Neural progenitor cell (in vitro differentiated cells): ENCODE data around the gene HSPA12A.

Source experiments
- CTCF ChIP-seq: fragments of 200-600 bp; sonication (generic); IDR thresholded peaks from 2 replicates; pipeline ENCODE4 v1.5.1; 2017; ENCODE audit warnings: antibody characterized with exemption, mild to moderate bottlenecking
- EZH2 ChIP-seq: fragments of 200-600 bp; sonication (generic); IDR thresholded peaks from 2 replicates; pipeline ENCODE4 v1.6.1; 2017; ENCODE audit warnings: antibody characterized with exemption, mild to moderate bottlenecking, moderate library complexity
- EZH2phosphoT487 ChIP-seq: fragments of 200-600 bp; sonication (generic); IDR thresholded peaks from 2 replicates; pipeline ENCODE4 v1.6.1; 2017; ENCODE audit warnings: antibody characterized with exemption

- TF ChIP-seq CTCF (no peak), EZH2 (no peak), EZH2phosphoT487 (no peak)
Measured at GRCh38 chr10:116756277-116756676, 13.9 kb upstream of the HSPA12A start.
